ENCODE measurements around the gene FGF12. TPM values are rescaled to one million over a fixed set of nuclear protein-coding genes. Genes with fewer than 3 reads are reported as not detected.

The FGF12 gene
- total and polyA plus RNA-seq, 2 of the 13 experiments (the other 11 are each of a cell fraction or from before 2014, with no cell fraction given): 0.07 TPM; not detected in 1

GRCh38 chr3:192564611-192565010, 162.7 kb downstream of the FGF12 start:
- intact Hi-C loops (cut with micrococcal nuclease; ENCODE audit: unreplicated experiment) (loop anchor here (10.0 kb wide), 1 partner anchor 480 kb away; no protein-coding TSS in a partner anchor), in situ Hi-C loops (cut with HindIII; ENCODE audit: extremely low pct_ligation_motif_present, low pct_unique_long_range_greater_than_20kb) (loop anchor here (5.0 to 25.0 kb wide), 3 partner anchors 238 to 998 kb away; partner anchors contain the start of gene ATP13A4)
- no peak for ATAC-seq
- no peak overlapping the region for H3K9ac ChIP-seq (ENCODE audit: insufficient read depth, low read depth, low read length)
- H3K4me3 ChIP-seq (replicated peaks in 1 of 3; ENCODE audit: insufficient read depth in 1 of 3, low read depth in 2 of 3, low read length in 3 of 3): no peak overlapping the region
- H3K79me2 ChIP-seq (ENCODE audit: insufficient read depth, low read length): no peaks in the 10 kb centered on the region
- TF ChIP-seq NR2F1 (CRISPR knock-in tag; IDR thresholded peaks at IDR 0.05): no peak
- TF ChIP-seq CEBPG (CRISPR knock-in tag; IDR thresholded peaks at IDR 0.05): no peak
- no peak for TF ChIP-seq AFF4 (CRISPR knock-in tag; IDR thresholded peaks at IDR 0.05)
- no peak for TF ChIP-seq POGK (CRISPR knock-in tag; conservative IDR thresholded peaks at IDR 0.05)
- TF ChIP-seq GPN1 (CRISPR knock-in tag; IDR thresholded peaks at IDR 0.05; ENCODE audit: borderline replicate concordance): no peak
- TF ChIP-seq ZNF329 (CRISPR knock-in tag; IDR thresholded peaks at IDR 0.05; ENCODE audit: low read depth): no peak
- no peak for TF ChIP-seq ZNF672 (CRISPR knock-in tag; IDR thresholded peaks at IDR 0.05)
- TF ChIP-seq ZFP37 (CRISPR knock-in tag; IDR thresholded peaks at IDR 0.05; ENCODE audit: borderline replicate concordance): no peak
- no peak for TF ChIP-seq ZSCAN22 (CRISPR knock-in tag; IDR thresholded peaks at IDR 0.05)
- TF ChIP-seq FOXA1 (IDR thresholded peaks at IDR 0.05): no peak
- TF ChIP-seq FOXA1 (CRISPR knock-in tag; IDR thresholded peaks at IDR 0.05): no peak
- TF ChIP-seq SRSF4 (IDR thresholded peaks at IDR 0.05; ENCODE audit: low read depth, low read length, poor library complexity, severe bottlenecking): no peak
- TF ChIP-seq ASH2L (IDR thresholded peaks at IDR 0.05; ENCODE audit: insufficient read length, low read depth, low read length): no peak
- no peak for TF ChIP-seq MAFF (IDR thresholded peaks at IDR 0.05; ENCODE audit: low read depth, low read length)
- no peak for FAIRE-seq
- no peak overlapping the region for H3K4me2 ChIP-seq (ENCODE audit: low read depth, low read length)
- no peaks in the 10 kb centered on the region for H3K9me3 ChIP-seq (ENCODE audit: low read length)
- H4K20me1 ChIP-seq (ENCODE audit: insufficient read depth, low read length): no peaks in the 10 kb centered on the region
- no peaks in the 10 kb centered on the region for H3K4me1 ChIP-seq (ENCODE audit: insufficient read depth, low read length)
- H3K27ac ChIP-seq (ENCODE audit: extremely low read length, insufficient read depth, low read length): no peak overlapping the region
- ChIA-PET POLR2A (no interaction called here), CTCF (ENCODE audit: low intra/inter-chr PET ratio, low total read pairs) (no interaction called here)
- H3K36me3 ChIP-seq (replicated peaks in 1 of 2; ENCODE audit: control insufficient read depth in 1 of 2, insufficient read depth in 2 of 2, low read length in 2 of 2): no peaks in the 10 kb centered on the region
- H2AFZ ChIP-seq (ENCODE audit: low read length): no peak overlapping the region
- BruUV-seq (replicated peaks): no TSS peak
- DNase-seq (ENCODE audit: low spot score): no peak
- H3K27me3 ChIP-seq (ENCODE audit: control insufficient read depth in 1 of 2, insufficient read depth in 2 of 2, low read length in 2 of 2): no peaks in the 10 kb centered on the region

All from HepG2 (cell line).